Effector CD4-positive, alpha-beta T cell (primary cell): ENCODE data around the gene ANO3.

Experiments
- DNase-seq: peaks from one replicate; pipeline ENCODE4 v3.0.0-alpha.2; 2020

ANO3 gene

GRCh38 chr11:26649884-26650283 lies 318.0 kb downstream of the ANO3 start:
- no peak for DNase-seq

GRCh38 chr11:26651916-26652315 lies 320.0 kb downstream of the ANO3 start:
- DNase-seq = no peak

GRCh38 chr11:26655287-26655686 lies 323.4 kb downstream of the ANO3 start:
- DNase-seq = no peak

- no peak for DNase-seq
Measured at GRCh38 chr11:26662916-26663315, 331.0 kb downstream of the ANO3 start.

- DNase-seq = no peak
Measured at GRCh38 chr11:26665036-26665435, 333.1 kb downstream of the ANO3 start.

- DNase-seq = no peak
Measured at GRCh38 chr11:26665946-26666345, 334.0 kb downstream of the ANO3 start.

GRCh38 chr11:26675233-26675928 lies 343.5 kb downstream of the ANO3 start:
- DNase-seq = no peak

GRCh38 chr11:26676641-26677040 lies 344.7 kb downstream of the ANO3 start:
- no peak for DNase-seq

- DNase-seq = no peak
Measured at GRCh38 chr11:26677566-26677965, 345.6 kb downstream of the ANO3 start.

- DNase-seq = no peak
Measured at GRCh38 chr11:26687351-26687750, 355.4 kb downstream of the ANO3 start.

GRCh38 chr11:26688701-26689100 lies 356.8 kb downstream of the ANO3 start:
- no peak for DNase-seq

- no peak for DNase-seq
Measured at GRCh38 chr11:26696330-26696729, 364.4 kb downstream of the ANO3 start.

GRCh38 chr11:26698224-26698623 lies 366.3 kb downstream of the ANO3 start:
- no peak for DNase-seq

GRCh38 chr11:26700574-26701235 lies 368.8 kb downstream of the ANO3 start:
- no peak for DNase-seq

- no peak for DNase-seq
Measured at GRCh38 chr11:26702406-26702805, 370.5 kb downstream of the ANO3 start.

- DNase-seq = no peak
Measured at GRCh38 chr11:26703411-26704191, 371.7 kb downstream of the ANO3 start.

GRCh38 chr11:26704249-26704648 lies 372.3 kb downstream of the ANO3 start:
- no peak for DNase-seq

GRCh38 chr11:26706181-26706580 lies 374.3 kb downstream of the ANO3 start:
- no peak for DNase-seq

- no peak for DNase-seq
Measured at GRCh38 chr11:26708736-26709456, 377.0 kb downstream of the ANO3 start.

GRCh38 chr11:26710489-26710888 lies 378.6 kb downstream of the ANO3 start:
- no peak for DNase-seq

- DNase-seq = no peak
Measured at GRCh38 chr11:26712497-26712896, 380.6 kb downstream of the ANO3 start.
